Ovary (tissue), 10 donors: ENCODE data around the gene MRPS10. TPM values are rescaled to one million over a fixed set of nuclear protein-coding genes. Genes with fewer than 3 reads are reported as not detected.

Experiments used
- DNase-seq, 5 donors: peaks; one replicate each; pipeline ENCODE4 v3.0.0-alpha.2; 2019 to 2020
- H3K27ac ChIP-seq, 2 donors: fragments of 200-600 bp; one replicate each; pipeline versions ENCODE4 v1.5.1 to v1.8.0; 2019 to 2022
- H3K27me3 ChIP-seq: fragments of 200-600 bp; one replicate; pipeline ENCODE4 v1.8.0; 2022
- H3K36me3 ChIP-seq: fragments of 200-600 bp; sonication (generic); one replicate; pipeline ENCODE4 v1.5.1; 2019
- H3K4me1 ChIP-seq: one replicate; pipeline ENCODE4 v1.8.1; 2013; ENCODE audit warnings: mild to moderate bottlenecking, moderate library complexity; ENCODE audit not compliant: insufficient read depth
- H3K4me3 ChIP-seq: fragments of 200-600 bp; sonication (generic); one replicate; pipeline ENCODE4 v1.5.1; 2017
- H3K9me3 ChIP-seq, 2 donors: fragments of 200-600 bp in 1 of 2; sonication (generic) in 1 of 2; one replicate each; pipeline versions ENCODE4 v1.5.1 to v1.8.1; 2013 to 2019; ENCODE audit warnings: mild to moderate bottlenecking in 1 of 2, moderate library complexity in 1 of 2
- CTCF ChIP-seq, 3 donors: fragments of 450-650 bp in 2 of 3; fragments of 200-600 bp in 1 of 3; IDR thresholded peaks; one replicate each; pipeline versions ENCODE4 v1.5.1 to v1.8.0; 2016 to 2022; ENCODE audit warnings: antibody characterized with exemption in 3 of 3, mild to moderate bottlenecking in 1 of 3
- EP300 ChIP-seq: sonication (generic); formaldehyde crosslinking; IDR thresholded peaks from one replicate; pipeline ENCODE4 v1.6.1; 2017; ENCODE audit warnings: antibody characterized with exemption
- POLR2A ChIP-seq: fragments of 450-650 bp; IDR thresholded peaks from one replicate; pipeline ENCODE4 v1.6.1; 2017; ENCODE audit warnings: antibody characterized with exemption, mild to moderate bottlenecking, moderate library complexity
- WGBS, 3 donors: extraction: QIAGEN DNeasy Blood & Tissue Kit in 1 of 3; methylation state at CpG; one replicate each; pipeline versions ENCODE4 v1.1.5 to v1.1.7; 2013 to 2017; 5-methylcytosine and 5-hydroxymethylcytosine counted together
- intact Hi-C, 4 donors: fragments of 100-400 bp; cut with DNase I; formaldehyde crosslinking; loops; one replicate each; pipeline versions ENCODE4 v1.11.0 to v1.15.1; 2022 to 2023
- long read RNA-seq, 3 donors: library from polyadenylated mRNA in 2 of 3; unstranded in 2 of 3; transcript quantifications; one replicate each; pipeline ENCODE4 v2.0.0 and lab custom pipeline, GENCODE V29; 2021 to 2026
- polyA plus RNA-seq, 2 donors: library from polyadenylated mRNA; stranded (reverse); fragments of 200-250 nt in 1 of 2; fragments of 350-450 nt in 1 of 2; fragmentation: Illumina TruSeq in 1 of 2; extraction: RNeasy Lipid Tissue Mini Kit (QIAGEN cat#74804) in 1 of 2; gene quantifications; one replicate each; pipeline ENCODE4 v1.2.3, GENCODE V29; 2013 to 2014
- total RNA-seq, 7 donors: library from RNA; depleted of rRNA in 2 of 7; stranded (reverse); fragments of >200 nt in 2 of 7; fragmentation: NEBNext Ultra II Directional in 3 of 7; extraction: Animal tissue kit (Norgen Biotek cat#: 25700) in 3 of 7; gene quantifications; one replicate each; pipeline versions ENCODE4 v1.1.0 to v1.2.4, GENCODE V29; 2016 to 2023
- donor health status: DM: no; HTN: no; CAD: no; lungs with moderate emphysema.
- donor health status: DM: no; HTN: no; CAD: no.
- donor health status: Bipolar disorder and iron deficiency.
- donor health status: DM: yes; HTN: yes; CAD: no.
- donor health status: DM: no; HTN: no; CAD: no.
- donor health status: DM: yes; HTN: yes; CAD: no.

Gene MRPS10
- total RNA-seq (10 to 100 TPM; 14.9 to 30.5 (median 24.6) TPM), polyA plus RNA-seq (10 to 100 TPM; 19.4 to 37.3 TPM)
- long read RNA-seq, donor 1, transcript MRPS10-201 (7 exons, 2,110 nt) = major isoform, 147 of 229 reads
- long read RNA-seq, donor 1, partial matches to known transcripts = 11 of 229 reads
- long read RNA-seq, donor 1, other reads (novel, unspliced or antisense) = 71 of 229 reads
- long read RNA-seq, donor 2, transcript MRPS10-201 (7 exons, 2,110 nt) = major isoform, 35 of 77 reads
- long read RNA-seq, donor 2, partial matches to known transcripts = 25 of 77 reads
- long read RNA-seq, donor 2, other reads (novel, unspliced or antisense) = 17 of 77 reads
- long read RNA-seq, donor 3, transcript MRPS10-201 (7 exons, 2,110 nt) = major isoform, 45 of 55 reads
- long read RNA-seq, donor 3, partial matches to known transcripts = 1 of 55 reads
- long read RNA-seq, donor 3, other reads (novel, unspliced or antisense) = 9 of 55 reads

- intact Hi-C loops = loop anchor here in 1 of 4 donors (5.0 kb wide), 1 partner anchor 315 kb away; no protein-coding TSS in a partner anchor
- TF ChIP-seq EP300 = no peak
- no peak for TF ChIP-seq CTCF (IDR thresholded peaks at IDR 0.05)
- peak; percentile 89 for TF ChIP-seq POLR2A
- peaks cover 6% of the 10 kb centered on the region for H3K4me1 ChIP-seq
- peak; percentile 89 to 93 (median 91) for DNase-seq
- peaks cover 2% of the 10 kb centered on the region for H3K36me3 ChIP-seq
- no peak within 1 kb of the TSS for H3K27ac ChIP-seq
- no peaks in the 10 kb centered on the region for H3K27me3 ChIP-seq
- no peaks in the 10 kb centered on the region for H3K9me3 ChIP-seq
- 6 to 8% (median 7%) methylated on average over 29 of the region's 29 CpGs for WGBS, 3 donors
- H3K4me3 ChIP-seq = peak within 1 kb of the TSS; percentile 73
Measured at GRCh38 chr6:42217519-42218367, at the start of gene MRPS10. MRPS10 (minus strand) TSS chr6:42217861; CDS start chr6:42217849, 12 bp downstream.

GRCh38 chr6:42266538-42266937 is 48.9 kb upstream of the MRPS10 start:
- 46 to 52% (median 46%) methylated on average over 1 of the region's 1 CpG for WGBS, 3 donors
- no peak overlapping the region for H3K27ac ChIP-seq
- H3K4me1 ChIP-seq = peaks cover 6% of the 10 kb centered on the region
- H3K9me3 ChIP-seq = no peaks in the 10 kb centered on the region
- TF ChIP-seq POLR2A = no peak
- no peak for TF ChIP-seq EP300
- TF ChIP-seq CTCF (IDR thresholded peaks at IDR 0.05) = no peak
- H3K36me3 ChIP-seq = no peaks in the 10 kb centered on the region
- no peaks in the 10 kb centered on the region for H3K27me3 ChIP-seq
- intact Hi-C loops = loop anchor here in 1 of 4 donors (10.0 kb wide), 1 partner anchor 268 kb away; no protein-coding TSS in a partner anchor
- H3K4me3 ChIP-seq = no peak overlapping the region
- DNase-seq = no peak

GRCh38 chr6:42264852-42265390 is 47.3 kb upstream of the MRPS10 start:
- DNase-seq = no peak
- H3K27me3 ChIP-seq = no peaks in the 10 kb centered on the region
- no peak overlapping the region for H3K4me3 ChIP-seq
- H3K27ac ChIP-seq = no peak overlapping the region
- 84 to 88% (median 85%) methylated on average over 5 of the region's 5 CpGs for WGBS, 3 donors
- H3K9me3 ChIP-seq = no peaks in the 10 kb centered on the region
- H3K36me3 ChIP-seq = no peaks in the 10 kb centered on the region
- intact Hi-C loops = loop anchor here in 2 of 4 donors (5.0 to 10.0 kb wide), 2 partner anchors 187 to 270 kb away; partner anchors contain the start of gene TRERF1 (in 1 of the 2)
- H3K4me1 ChIP-seq = peaks cover 9% of the 10 kb centered on the region
- TF ChIP-seq CTCF (IDR thresholded peaks at IDR 0.05) (no peak), POLR2A (no peak), EP300 (no peak)
